DND-41 (cell line): ENCODE results near the gene CIITA.

Experiments
- ATAC-seq: fragments of 200-7000 bp; cut with Tn5 transposase; 3 replicates; pipeline ENCODE4 v1.9.1; 2021; ENCODE audit warnings: low read depth; ENCODE audit not compliant: insufficient read depth
- DNase-seq: peaks from one replicate; pipeline ENCODE4 v3.0.0-alpha.2; 2020
- H2AFZ ChIP-seq: 2 replicates; pipeline ENCODE4 v1.6.0; 2012; ENCODE audit warnings: low read depth, low read length
- H3K27ac ChIP-seq: 2 replicates; pipeline ENCODE4 v1.5.1; 2012; ENCODE audit warnings: low read length, inconsistent platforms
- H3K27me3 ChIP-seq: fragments of 200-600 bp; sonication (generic); 2 replicates; pipeline ENCODE4 v1.6.0; 2012; ENCODE audit warnings: low read length, mild to moderate bottlenecking, inconsistent platforms; ENCODE audit not compliant: insufficient read depth, poor library complexity
- H3K36me3 ChIP-seq: 2 replicates; pipeline ENCODE4 v1.5.1; 2012; ENCODE audit warnings: low read length, inconsistent platforms; ENCODE audit not compliant: insufficient read depth
- H3K4me1 ChIP-seq: 2 replicates; pipeline ENCODE4 v1.5.1; 2012; ENCODE audit warnings: mild to moderate bottlenecking, low read length; ENCODE audit not compliant: insufficient read depth
- H3K4me2 ChIP-seq: 2 replicates; pipeline ENCODE4 v1.6.0; 2012; ENCODE audit warnings: mild to moderate bottlenecking, moderate library complexity, low read length, inconsistent platforms; ENCODE audit not compliant: insufficient read depth
- H3K4me3 ChIP-seq, 2 experiments: fragments of 200-600 bp in 1 of 2; shearing (Covaris generic) in 1 of 2; 2 replicates each; pipeline ENCODE4 v1.5.1; 2012 to 2016; ENCODE audit warnings: inconsistent platforms in 2 of 2, low read length in 2 of 2, mild to moderate bottlenecking in 2 of 2, low read depth in 1 of 2, moderate library complexity in 1 of 2
- H3K79me2 ChIP-seq: 2 replicates; pipeline ENCODE4 v1.6.0; 2012; ENCODE audit warnings: low read length, inconsistent platforms; ENCODE audit not compliant: insufficient read depth
- H3K9ac ChIP-seq: 2 replicates; pipeline ENCODE4 v1.6.0; 2012; ENCODE audit warnings: low read depth, mild to moderate bottlenecking, inconsistent platforms, low read length, moderate library complexity
- H3K9me3 ChIP-seq: 2 replicates; pipeline ENCODE4 v1.5.1; 2012; ENCODE audit warnings: low read length, moderate library complexity, mild to moderate bottlenecking, inconsistent platforms; ENCODE audit not compliant: insufficient read depth, severe bottlenecking
- H4K20me1 ChIP-seq: 2 replicates; pipeline ENCODE4 v1.6.0; 2012; ENCODE audit warnings: low read length; ENCODE audit not compliant: insufficient read depth
- EZH2 ChIP-seq: IDR thresholded peaks from 3 replicates; pipeline ENCODE4 v1.6.1; 2012; ENCODE audit warnings: borderline replicate concordance, low read depth, mild to moderate bottlenecking, moderate library complexity, low read length, inconsistent platforms; ENCODE audit not compliant: severe bottlenecking
- TF ChIP-seq, protein P1 (sequence below): IDR thresholded peaks from 2 replicates; pipeline ENCODE4 v1.5.1; 2012; ENCODE audit warnings: borderline replicate concordance, low read length, moderate library complexity, mild to moderate bottlenecking; ENCODE audit not compliant: poor library complexity, severe bottlenecking; ENCODE audit errors: extremely low read depth

CIITA gene

DNA sequence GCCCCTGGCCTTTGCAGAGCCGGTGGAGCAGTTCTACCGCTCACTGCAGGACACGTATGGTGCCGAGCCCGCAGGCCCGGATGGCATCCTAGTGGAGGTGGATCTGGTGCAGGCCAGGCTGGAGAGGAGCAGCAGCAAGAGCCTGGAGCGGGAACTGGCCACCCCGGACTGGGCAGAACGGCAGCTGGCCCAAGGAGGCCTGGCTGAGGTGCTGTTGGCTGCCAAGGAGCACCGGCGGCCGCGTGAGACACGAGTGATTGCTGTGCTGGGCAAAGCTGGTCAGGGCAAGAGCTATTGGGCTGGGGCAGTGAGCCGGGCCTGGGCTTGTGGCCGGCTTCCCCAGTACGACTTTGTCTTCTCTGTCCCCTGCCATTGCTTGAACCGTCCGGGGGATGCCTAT lies 29.5 kb downstream of the CIITA start:
- no peak overlapping the region for H3K27ac ChIP-seq
- H4K20me1 ChIP-seq, result no peaks in the 10 kb centered on the region
- ATAC-seq (no peak), DNase-seq (no peak)
- H3K79me2 ChIP-seq, result no peaks in the 10 kb centered on the region
- H3K27me3 ChIP-seq, result no peaks in the 10 kb centered on the region
- TF ChIP-seq, protein P1, sequence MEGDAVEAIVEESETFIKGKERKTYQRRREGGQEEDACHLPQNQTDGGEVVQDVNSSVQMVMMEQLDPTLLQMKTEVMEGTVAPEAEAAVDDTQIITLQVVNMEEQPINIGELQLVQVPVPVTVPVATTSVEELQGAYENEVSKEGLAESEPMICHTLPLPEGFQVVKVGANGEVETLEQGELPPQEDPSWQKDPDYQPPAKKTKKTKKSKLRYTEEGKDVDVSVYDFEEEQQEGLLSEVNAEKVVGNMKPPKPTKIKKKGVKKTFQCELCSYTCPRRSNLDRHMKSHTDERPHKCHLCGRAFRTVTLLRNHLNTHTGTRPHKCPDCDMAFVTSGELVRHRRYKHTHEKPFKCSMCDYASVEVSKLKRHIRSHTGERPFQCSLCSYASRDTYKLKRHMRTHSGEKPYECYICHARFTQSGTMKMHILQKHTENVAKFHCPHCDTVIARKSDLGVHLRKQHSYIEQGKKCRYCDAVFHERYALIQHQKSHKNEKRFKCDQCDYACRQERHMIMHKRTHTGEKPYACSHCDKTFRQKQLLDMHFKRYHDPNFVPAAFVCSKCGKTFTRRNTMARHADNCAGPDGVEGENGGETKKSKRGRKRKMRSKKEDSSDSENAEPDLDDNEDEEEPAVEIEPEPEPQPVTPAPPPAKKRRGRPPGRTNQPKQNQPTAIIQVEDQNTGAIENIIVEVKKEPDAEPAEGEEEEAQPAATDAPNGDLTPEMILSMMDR, result no peak
- no peak for TF ChIP-seq EZH2
- peaks cover 4% of the 10 kb centered on the region for H3K9me3 ChIP-seq
- H3K36me3 ChIP-seq, result no peaks in the 10 kb centered on the region
- no peaks in the 10 kb centered on the region for H3K4me1 ChIP-seq
- H3K9ac ChIP-seq, result no peak overlapping the region
- no peak overlapping the region for H2AFZ ChIP-seq
- no peak overlapping the region for H3K4me3 ChIP-seq
- H3K4me2 ChIP-seq, result no peak overlapping the region

DNA sequence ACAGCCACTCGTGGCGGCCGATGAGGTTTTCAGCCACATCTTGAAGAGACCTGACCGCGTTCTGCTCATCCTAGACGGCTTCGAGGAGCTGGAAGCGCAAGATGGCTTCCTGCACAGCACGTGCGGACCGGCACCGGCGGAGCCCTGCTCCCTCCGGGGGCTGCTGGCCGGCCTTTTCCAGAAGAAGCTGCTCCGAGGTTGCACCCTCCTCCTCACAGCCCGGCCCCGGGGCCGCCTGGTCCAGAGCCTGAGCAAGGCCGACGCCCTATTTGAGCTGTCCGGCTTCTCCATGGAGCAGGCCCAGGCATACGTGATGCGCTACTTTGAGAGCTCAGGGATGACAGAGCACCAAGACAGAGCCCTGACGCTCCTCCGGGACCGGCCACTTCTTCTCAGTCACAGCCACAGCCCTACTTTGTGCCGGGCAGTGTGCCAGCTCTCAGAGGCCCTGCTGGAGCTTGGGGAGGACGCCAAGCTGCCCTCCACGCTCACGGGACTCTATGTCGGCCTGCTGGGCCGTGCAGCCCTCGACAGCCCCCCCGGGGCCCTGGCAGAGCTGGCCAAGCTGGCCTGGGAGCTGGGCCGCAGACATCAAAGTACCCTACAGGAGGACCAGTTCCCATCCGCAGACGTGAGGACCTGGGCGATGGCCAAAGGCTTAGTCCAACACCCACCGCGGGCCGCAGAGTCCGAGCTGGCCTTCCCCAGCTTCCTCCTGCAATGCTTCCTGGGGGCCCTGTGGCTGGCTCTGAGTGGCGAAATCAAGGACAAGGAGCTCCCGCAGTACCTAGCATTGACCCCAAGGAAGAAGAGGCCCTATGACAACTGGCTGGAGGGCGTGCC lies 30.1 kb downstream of the CIITA start:
- Histone ChIP-seq H2AFZ (no peak overlapping the region), H4K20me1 (no peaks in the 10 kb centered on the region), H3K27me3 (no peaks in the 10 kb centered on the region), H3K36me3 (no peaks in the 10 kb centered on the region), H3K4me1 (no peaks in the 10 kb centered on the region), H3K9me3 (peaks cover 4% of the 10 kb centered on the region), H3K79me2 (no peaks in the 10 kb centered on the region), H3K27ac (no peak overlapping the region), H3K4me2 (no peak overlapping the region), H3K4me3 (no peak overlapping the region), H3K9ac (no peak overlapping the region)
- ATAC-seq (no peak), DNase-seq (no peak)
- TF ChIP-seq, protein P1, result no peak
- TF ChIP-seq EZH2, result no peak

DNA sequence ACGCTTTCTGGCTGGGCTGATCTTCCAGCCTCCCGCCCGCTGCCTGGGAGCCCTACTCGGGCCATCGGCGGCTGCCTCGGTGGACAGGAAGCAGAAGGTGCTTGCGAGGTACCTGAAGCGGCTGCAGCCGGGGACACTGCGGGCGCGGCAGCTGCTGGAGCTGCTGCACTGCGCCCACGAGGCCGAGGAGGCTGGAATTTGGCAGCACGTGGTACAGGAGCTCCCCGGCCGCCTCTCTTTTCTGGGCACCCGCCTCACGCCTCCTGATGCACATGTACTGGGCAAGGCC lies 30.7 kb downstream of the CIITA start:
- Histone ChIP-seq H3K4me2 (no peak overlapping the region), H3K4me3 (no peak overlapping the region), H3K36me3 (no peaks in the 10 kb centered on the region), H3K27ac (no peak overlapping the region), H2AFZ (no peak overlapping the region), H3K9ac (no peak overlapping the region), H3K9me3 (peaks cover 4% of the 10 kb centered on the region), H3K4me1 (no peaks in the 10 kb centered on the region), H4K20me1 (no peaks in the 10 kb centered on the region), H3K27me3 (no peaks in the 10 kb centered on the region), H3K79me2 (no peaks in the 10 kb centered on the region)
- TF ChIP-seq EZH2, result no peak
- TF ChIP-seq, protein P1, result no peak
- no peak for ATAC-seq
- DNase-seq, result no peak
